Measurements from ENCODE around the gene SLC25A51. TPM values are rescaled to one million over a fixed set of nuclear protein-coding genes. Genes with fewer than 3 reads are reported as not detected.
"Not testable (repeated sequence)": the region's sequence is repeated elsewhere in the genome, so short reads cannot be mapped to it uniquely, and the experiment has no call there.

SLC25A51 gene
- total RNA-seq, 1 donor from 2014 or later: 52.5 TPM

DNA sequence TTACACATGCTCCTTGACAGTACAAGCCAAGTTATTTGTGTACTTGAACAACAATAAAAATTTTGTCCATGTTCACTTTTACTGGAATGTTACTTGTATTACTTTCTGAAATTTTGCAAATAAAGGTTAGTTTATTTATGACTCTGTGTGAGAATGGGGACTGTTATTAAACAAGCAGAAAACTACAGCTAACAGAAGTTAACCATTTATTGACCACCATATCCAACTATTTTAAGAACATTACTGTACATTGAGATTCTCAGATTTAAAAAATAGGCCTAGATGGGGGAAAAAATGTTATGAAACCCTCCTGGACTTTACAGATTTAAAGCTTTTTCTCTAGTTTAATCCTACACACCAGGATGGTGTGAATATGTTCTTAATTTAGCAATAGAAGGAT, 1.8 kb downstream of the SLC25A51 start:
- H3K4me3 Mint-ChIP-seq (ENCODE audit: unreplicated experiment): peak overlapping the region; percentile 82
- no peaks in the 10 kb centered on the region for H3K27me3 Mint-ChIP-seq (ENCODE audit: low read depth)
- no peak overlapping the region for H3K27ac Mint-ChIP-seq (ENCODE audit: unreplicated experiment)
- no peak for DNase-seq (ENCODE audit: low spot score)
- H3K4me1 Mint-ChIP-seq (ENCODE audit: low read depth): peaks cover 34% of the 10 kb centered on the region
- H3K9me3 Mint-ChIP-seq (ENCODE audit: low read depth): no peaks in the 10 kb centered on the region
- TF ChIP-seq, protein P1, sequence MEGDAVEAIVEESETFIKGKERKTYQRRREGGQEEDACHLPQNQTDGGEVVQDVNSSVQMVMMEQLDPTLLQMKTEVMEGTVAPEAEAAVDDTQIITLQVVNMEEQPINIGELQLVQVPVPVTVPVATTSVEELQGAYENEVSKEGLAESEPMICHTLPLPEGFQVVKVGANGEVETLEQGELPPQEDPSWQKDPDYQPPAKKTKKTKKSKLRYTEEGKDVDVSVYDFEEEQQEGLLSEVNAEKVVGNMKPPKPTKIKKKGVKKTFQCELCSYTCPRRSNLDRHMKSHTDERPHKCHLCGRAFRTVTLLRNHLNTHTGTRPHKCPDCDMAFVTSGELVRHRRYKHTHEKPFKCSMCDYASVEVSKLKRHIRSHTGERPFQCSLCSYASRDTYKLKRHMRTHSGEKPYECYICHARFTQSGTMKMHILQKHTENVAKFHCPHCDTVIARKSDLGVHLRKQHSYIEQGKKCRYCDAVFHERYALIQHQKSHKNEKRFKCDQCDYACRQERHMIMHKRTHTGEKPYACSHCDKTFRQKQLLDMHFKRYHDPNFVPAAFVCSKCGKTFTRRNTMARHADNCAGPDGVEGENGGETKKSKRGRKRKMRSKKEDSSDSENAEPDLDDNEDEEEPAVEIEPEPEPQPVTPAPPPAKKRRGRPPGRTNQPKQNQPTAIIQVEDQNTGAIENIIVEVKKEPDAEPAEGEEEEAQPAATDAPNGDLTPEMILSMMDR (IDR thresholded peaks at IDR 0.05): no peak
- H3K36me3 Mint-ChIP-seq (ENCODE audit: low read depth): peaks cover 9% of the 10 kb centered on the region

DNA sequence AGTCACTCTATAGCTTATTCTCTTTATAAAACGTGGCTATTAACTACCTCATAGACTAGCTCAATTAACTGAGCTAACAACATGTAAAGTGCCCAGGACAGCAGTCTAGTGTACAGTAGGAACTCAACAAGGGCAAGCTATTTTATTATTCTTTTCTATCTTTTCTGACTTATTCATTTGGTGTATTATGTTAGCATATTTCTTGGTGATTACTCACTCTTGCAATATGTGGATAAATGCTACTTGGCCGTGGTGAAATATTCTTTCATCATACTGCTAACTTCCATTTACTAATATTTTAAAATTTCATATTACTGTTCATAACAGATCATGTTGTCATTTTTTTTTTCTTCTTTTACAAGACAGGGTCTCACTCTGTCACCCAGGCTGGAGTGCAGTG, 4.9 kb downstream of the SLC25A51 start:
- DNase-seq (ENCODE audit: low spot score): no peak
- TF ChIP-seq, protein P1 (IDR thresholded peaks at IDR 0.05): no peak

DNA sequence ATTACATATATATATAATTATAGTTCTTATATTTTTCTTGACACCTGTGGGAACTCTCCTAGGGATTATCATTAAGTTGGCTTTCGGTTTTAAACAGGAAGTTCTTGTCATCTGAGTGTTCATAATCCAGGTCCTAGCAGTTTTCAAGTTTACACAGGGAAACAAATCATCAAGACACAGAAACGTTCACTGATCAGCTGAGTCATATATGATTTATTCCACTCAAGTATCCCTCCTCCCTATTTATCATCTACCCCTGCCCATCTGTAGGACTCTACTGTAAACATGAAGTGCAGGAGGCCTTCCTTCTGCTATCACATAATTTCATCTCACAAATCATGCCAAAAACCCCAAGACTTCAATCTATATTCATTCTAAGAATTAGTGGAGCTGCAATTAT, 6.3 kb downstream of the SLC25A51 start:
- no peaks in the 10 kb centered on the region for H3K9me3 Mint-ChIP-seq (ENCODE audit: low read depth)
- TF ChIP-seq, protein P1 (IDR thresholded peaks at IDR 0.05): no peak
- H3K4me1 Mint-ChIP-seq (ENCODE audit: low read depth): peaks cover 20% of the 10 kb centered on the region
- H3K36me3 Mint-ChIP-seq (ENCODE audit: low read depth): peaks cover 27% of the 10 kb centered on the region
- no peaks in the 10 kb centered on the region for H3K27me3 Mint-ChIP-seq (ENCODE audit: low read depth)
- DNase-seq (ENCODE audit: low spot score): no peak
- H3K27ac Mint-ChIP-seq (ENCODE audit: unreplicated experiment): peak overlapping the region; percentile 6
- no peak overlapping the region for H3K4me3 Mint-ChIP-seq (ENCODE audit: unreplicated experiment)

More for the DNA sequence above, 4.9 kb downstream of the SLC25A51 start:
- Mint-ChIP-seq H3K27me3 (ENCODE audit: low read depth) (no peaks in the 10 kb centered on the region), H3K27ac (ENCODE audit: unreplicated experiment) (peak overlapping the region; percentile 91), H3K9me3 (ENCODE audit: low read depth) (no peaks in the 10 kb centered on the region), H3K4me3 (ENCODE audit: unreplicated experiment) (no peak overlapping the region), H3K4me1 (ENCODE audit: low read depth) (peaks cover 25% of the 10 kb centered on the region), H3K36me3 (ENCODE audit: low read depth) (peaks cover 18% of the 10 kb centered on the region)

DNA sequence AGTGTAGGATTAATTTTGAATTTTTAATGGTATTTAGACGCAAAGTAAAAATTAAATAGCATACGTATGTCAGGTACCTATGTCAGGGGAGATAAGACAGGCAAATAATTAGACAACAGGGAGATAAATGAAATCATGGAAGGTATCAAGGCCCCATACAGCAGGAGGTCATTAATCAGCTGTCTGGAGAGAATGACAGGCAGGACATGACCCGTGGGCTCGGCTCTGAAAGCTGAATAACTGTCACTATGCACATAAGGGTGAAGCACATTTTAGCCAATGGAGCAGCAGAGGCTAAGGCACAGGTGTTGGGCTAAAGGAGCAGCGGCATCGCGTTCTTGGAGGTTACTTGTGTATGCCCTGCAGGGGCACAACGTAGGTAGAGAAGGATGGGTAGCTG, 11.9 kb downstream of the SLC25A51 start:
- H3K27me3 Mint-ChIP-seq (ENCODE audit: low read depth): no peaks in the 10 kb centered on the region
- H3K36me3 Mint-ChIP-seq (ENCODE audit: low read depth): peaks cover 27% of the 10 kb centered on the region
- H3K4me3 Mint-ChIP-seq (ENCODE audit: unreplicated experiment): no peak overlapping the region
- no peak for DNase-seq (ENCODE audit: low spot score)
- no peaks in the 10 kb centered on the region for H3K4me1 Mint-ChIP-seq (ENCODE audit: low read depth)
- TF ChIP-seq, protein P1 (IDR thresholded peaks at IDR 0.05): no peak
- no peaks in the 10 kb centered on the region for H3K9me3 Mint-ChIP-seq (ENCODE audit: low read depth)
- H3K27ac Mint-ChIP-seq (ENCODE audit: unreplicated experiment): no peak overlapping the region

DNA sequence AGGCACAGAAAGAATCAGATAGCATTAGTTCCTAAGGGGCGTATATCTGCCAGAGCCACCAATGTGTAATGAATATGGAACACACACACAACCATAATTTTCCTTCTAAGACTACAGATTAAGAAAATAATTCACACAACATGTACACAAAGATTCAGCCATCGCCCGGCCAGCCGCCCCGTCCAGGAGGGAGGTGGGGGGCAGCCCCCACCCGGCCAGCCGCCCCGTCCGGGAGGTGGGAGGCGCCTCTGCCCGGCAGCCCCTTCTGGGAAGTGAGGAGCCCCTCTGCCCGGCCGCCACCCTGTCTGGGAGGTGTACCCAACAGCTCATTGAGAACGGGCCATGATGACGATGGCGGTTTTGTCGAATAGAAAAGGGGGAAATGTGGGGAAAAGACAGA, 12.9 kb downstream of the SLC25A51 start:
- not testable (repeated sequence) for H3K9me3 Mint-ChIP-seq (ENCODE audit: low read depth); H3K27ac Mint-ChIP-seq (ENCODE audit: unreplicated experiment); DNase-seq (ENCODE audit: low spot score); H3K27me3 Mint-ChIP-seq (ENCODE audit: low read depth); H3K4me3 Mint-ChIP-seq (ENCODE audit: unreplicated experiment); H3K4me1 Mint-ChIP-seq (ENCODE audit: low read depth)
- H3K36me3 Mint-ChIP-seq (ENCODE audit: low read depth): peaks cover 26% of the 10 kb centered on the region

DNA sequence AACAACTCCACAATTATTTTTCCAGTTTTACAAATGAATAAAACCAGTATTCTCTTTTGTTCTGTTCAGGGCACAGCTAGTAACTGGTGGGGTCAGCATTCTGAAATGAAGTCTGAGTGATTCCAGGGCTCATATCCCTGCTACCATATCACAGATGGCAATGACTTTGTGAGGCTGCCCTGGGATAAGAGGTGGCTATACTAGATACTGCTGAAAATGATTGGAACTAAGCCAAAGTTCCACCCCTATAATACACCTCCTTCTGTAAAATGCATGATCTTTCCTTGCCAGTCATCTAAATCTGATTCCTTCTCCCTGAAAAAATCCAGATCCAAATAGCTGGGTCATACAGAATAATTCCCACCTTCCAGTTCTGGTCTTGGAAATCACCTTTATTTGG, 14.4 kb downstream of the SLC25A51 start:
- TF ChIP-seq, protein P1 (IDR thresholded peaks at IDR 0.05): no peak
- H3K27me3 Mint-ChIP-seq (ENCODE audit: low read depth): no peaks in the 10 kb centered on the region
- peaks cover 23% of the 10 kb centered on the region for H3K36me3 Mint-ChIP-seq (ENCODE audit: low read depth)
- no peaks in the 10 kb centered on the region for H3K9me3 Mint-ChIP-seq (ENCODE audit: low read depth)
- no peaks in the 10 kb centered on the region for H3K4me1 Mint-ChIP-seq (ENCODE audit: low read depth)
- no peak overlapping the region for H3K4me3 Mint-ChIP-seq (ENCODE audit: unreplicated experiment)
- DNase-seq (ENCODE audit: low spot score): no peak
- no peak overlapping the region for H3K27ac Mint-ChIP-seq (ENCODE audit: unreplicated experiment)

DNA sequence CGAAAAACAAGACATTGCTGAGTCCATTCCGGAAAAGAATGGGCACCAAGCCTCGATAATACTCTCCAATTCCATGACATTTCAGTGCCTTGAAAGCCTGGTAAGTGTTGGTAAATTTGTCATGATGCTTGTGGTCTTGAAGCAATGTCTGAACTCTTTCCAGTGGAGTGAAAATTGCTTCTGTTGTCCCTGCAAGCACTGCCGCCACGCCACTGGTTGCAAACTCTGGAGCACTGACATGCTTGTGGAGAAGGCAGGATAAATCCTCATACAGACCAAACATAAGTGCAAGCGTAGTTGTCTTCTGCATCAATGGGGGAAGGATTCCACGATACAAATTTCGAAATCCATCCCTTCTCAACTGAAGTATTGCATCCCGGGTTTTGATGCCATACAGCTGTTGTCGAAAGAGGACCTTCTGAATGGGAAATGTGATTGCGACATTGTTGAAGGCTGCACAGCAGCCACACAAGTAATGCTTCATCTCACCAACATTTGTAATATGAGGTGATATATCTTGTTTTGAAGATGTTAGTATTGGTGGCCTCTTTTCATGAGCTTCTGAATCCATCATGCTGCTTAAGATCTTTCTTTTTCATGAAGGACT, 15.8 kb downstream of the SLC25A51 start:
- DNase-seq (ENCODE audit: low spot score); H3K4me3 Mint-ChIP-seq (ENCODE audit: unreplicated experiment); H3K9me3 Mint-ChIP-seq (ENCODE audit: low read depth); H3K27me3 Mint-ChIP-seq (ENCODE audit: low read depth); H3K27ac Mint-ChIP-seq (ENCODE audit: unreplicated experiment); H3K4me1 Mint-ChIP-seq (ENCODE audit: low read depth): not testable (repeated sequence)
- H3K36me3 Mint-ChIP-seq (ENCODE audit: low read depth): peaks cover 15% of the 10 kb centered on the region
